Epithelial cell of esophagus (primary cell): ENCODE data around the gene RIOK3.

ENCODE experiments used
- DNase-seq: peaks from one replicate; pipeline ENCODE4 v3.0.0; 2010; ENCODE audit warnings: low read depth
- H3K4me3 ChIP-seq: 2 replicates; pipeline ENCODE4 v1.5.1; 2011; ENCODE audit warnings: mild to moderate bottlenecking, low read length, control low read depth
- TF ChIP-seq, protein P1 (sequence below): IDR thresholded peaks from 2 replicates; pipeline ENCODE4 v1.5.1; 2011; ENCODE audit warnings: low read depth, mild to moderate bottlenecking, low read length, control low read depth, inconsistent platforms; ENCODE audit not compliant: insufficient read depth; ENCODE audit errors: missing control alignments

The RIOK3 gene

DNA sequence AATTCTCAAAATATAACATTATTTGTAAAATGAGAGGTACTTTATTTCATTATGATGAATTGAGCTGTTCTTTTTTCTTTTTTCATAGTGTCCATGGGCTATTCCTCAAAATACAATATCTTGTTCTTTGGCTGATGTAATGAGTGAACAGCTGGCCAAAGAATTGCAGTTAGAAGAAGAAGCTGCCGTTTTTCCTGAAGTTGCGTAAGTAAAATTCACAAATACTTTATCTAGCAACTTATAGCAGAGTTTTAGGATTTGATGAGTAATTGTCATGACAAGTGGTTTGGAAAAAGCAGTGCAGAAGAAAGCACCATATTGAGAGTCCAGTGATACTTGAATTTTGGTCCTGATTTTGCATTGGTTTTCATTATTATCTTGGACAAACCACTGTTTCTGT, 9.8 kb downstream of the RIOK3 start:
- DNase-seq = no peak
- H3K4me3 ChIP-seq = no peak overlapping the region
- TF ChIP-seq, protein P1, sequence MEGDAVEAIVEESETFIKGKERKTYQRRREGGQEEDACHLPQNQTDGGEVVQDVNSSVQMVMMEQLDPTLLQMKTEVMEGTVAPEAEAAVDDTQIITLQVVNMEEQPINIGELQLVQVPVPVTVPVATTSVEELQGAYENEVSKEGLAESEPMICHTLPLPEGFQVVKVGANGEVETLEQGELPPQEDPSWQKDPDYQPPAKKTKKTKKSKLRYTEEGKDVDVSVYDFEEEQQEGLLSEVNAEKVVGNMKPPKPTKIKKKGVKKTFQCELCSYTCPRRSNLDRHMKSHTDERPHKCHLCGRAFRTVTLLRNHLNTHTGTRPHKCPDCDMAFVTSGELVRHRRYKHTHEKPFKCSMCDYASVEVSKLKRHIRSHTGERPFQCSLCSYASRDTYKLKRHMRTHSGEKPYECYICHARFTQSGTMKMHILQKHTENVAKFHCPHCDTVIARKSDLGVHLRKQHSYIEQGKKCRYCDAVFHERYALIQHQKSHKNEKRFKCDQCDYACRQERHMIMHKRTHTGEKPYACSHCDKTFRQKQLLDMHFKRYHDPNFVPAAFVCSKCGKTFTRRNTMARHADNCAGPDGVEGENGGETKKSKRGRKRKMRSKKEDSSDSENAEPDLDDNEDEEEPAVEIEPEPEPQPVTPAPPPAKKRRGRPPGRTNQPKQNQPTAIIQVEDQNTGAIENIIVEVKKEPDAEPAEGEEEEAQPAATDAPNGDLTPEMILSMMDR = no peak

DNA sequence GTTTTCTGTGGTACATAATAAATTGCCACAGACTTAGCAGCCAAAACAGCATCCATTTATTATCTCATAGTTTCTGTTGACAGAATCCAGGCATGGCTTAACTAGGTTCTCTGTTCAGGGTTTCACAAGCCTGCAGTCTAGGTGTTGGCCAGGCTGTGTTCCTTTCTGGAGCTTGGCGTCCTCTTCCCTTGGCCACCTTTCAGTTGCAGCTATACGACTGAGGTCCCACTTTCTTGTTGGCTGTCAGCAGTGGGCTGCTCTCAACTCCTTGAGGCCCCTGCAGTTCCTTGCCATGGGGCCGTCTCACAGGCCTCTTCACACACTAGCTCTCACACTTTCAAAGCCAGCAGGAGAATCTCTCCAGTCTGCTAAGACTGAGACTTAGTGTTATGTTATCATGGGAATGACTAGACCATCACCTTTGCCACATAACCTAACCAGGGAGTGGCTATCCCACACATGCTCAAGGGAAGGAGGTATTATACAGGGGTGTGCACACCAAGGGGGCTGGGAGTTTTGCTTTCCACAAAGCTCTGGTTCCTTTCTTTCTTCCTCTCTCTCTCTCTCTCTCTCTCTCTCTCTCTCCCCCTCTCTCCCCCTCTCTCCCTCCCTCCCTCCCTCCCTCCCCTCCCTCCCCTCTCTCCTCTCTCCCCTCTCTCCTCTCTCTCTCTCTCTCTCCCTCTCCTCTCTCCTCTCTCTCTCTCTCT, 15.8 kb downstream of the RIOK3 start:
- no peak overlapping the region for H3K4me3 ChIP-seq
- no peak for DNase-seq
- TF ChIP-seq, protein P1 = no peak

DNA sequence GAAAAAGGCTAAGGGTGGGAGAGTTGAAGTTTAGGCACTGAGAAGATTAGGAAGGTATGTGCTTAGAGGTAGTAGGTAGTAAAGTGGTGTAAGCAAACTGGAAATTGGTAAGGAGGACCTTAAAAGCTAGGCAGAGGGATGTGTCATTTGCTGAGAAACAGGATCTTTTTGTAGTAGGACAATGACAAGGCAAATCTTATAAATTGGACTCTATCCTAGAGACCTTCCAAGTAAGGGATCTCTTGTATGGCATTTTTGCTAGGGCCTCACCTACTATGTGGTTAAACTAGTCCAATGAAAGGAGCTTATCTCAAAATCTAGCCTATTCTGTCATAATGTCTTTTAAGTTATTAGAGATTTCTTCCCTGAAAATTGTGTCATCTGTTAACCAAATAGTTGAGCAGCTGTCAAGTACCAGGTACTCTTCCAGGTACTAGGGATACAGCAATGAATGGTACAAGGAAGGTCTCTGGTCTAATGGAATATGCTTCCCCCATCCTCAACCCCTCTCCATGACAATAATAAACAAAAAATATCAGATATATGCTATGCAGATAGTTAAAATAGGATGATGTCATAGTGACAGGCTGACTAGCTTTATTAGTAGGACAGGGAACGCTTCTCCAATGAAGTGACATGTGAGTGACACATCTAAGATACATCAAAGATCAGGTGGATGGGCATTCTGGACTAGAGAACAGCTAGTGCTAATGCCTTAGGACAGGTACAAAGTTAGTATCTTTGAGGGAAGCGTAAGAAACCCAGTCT, 17.7 kb downstream of the RIOK3 start:
- H3K4me3 ChIP-seq = no peak overlapping the region
- DNase-seq = no peak
- TF ChIP-seq, protein P1 = no peak

DNA sequence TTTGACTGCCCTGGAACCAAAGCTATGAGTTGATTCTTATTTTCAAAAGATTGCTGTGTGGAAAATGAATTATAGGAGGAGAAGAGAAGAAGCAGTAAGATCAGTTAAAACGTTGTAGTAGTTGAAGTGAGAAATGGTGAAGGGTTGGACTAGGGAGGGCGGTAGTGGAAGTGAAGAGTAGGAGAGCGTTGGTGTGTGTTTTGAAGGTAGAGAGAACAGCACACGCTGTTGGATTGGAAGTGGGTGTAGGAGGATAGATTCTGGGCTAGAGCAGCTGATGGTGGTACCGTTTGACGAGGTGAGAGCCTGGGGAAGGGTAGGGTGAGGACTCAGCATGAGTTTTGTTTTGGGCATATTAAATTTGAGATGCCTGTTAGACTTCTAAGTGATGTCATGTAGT, 18.4 kb downstream of the RIOK3 start:
- no peak for DNase-seq
- TF ChIP-seq, protein P1 = no peak
- H3K4me3 ChIP-seq = no peak overlapping the region

DNA sequence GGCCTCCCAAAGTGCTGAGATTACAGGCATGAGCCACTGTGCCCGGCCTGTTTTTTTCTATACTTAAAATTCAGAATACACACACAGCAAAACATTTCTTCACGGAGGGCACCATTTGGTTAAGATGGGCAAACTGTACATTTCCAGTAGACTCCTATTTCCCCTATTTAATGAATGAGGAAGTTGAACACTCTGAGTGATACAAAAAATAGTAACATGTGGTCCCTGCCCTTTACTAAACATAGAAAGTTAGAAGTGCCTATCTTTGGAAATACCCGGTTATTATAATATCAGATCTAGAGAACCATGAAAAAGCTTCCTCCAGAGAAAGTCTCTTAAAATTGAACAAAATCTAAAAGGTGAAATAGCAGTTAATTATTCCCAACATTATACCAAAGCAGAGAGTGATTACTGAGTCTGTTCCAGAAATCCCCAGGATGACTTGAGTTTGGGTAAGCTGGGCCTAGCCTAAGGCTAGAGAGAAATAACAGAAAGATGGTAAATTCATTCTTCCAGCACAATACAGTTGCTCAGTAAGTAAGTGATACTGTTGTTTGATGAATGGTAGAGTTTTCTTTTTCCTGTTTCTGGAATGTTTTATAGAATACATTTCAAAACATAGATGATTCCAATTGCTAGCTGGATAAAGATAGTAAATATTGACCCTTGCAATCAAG, 26.9 kb downstream of the RIOK3 start:
- TF ChIP-seq, protein P1 = no peak
- DNase-seq = no peak
- H3K4me3 ChIP-seq = no peak overlapping the region

DNA sequence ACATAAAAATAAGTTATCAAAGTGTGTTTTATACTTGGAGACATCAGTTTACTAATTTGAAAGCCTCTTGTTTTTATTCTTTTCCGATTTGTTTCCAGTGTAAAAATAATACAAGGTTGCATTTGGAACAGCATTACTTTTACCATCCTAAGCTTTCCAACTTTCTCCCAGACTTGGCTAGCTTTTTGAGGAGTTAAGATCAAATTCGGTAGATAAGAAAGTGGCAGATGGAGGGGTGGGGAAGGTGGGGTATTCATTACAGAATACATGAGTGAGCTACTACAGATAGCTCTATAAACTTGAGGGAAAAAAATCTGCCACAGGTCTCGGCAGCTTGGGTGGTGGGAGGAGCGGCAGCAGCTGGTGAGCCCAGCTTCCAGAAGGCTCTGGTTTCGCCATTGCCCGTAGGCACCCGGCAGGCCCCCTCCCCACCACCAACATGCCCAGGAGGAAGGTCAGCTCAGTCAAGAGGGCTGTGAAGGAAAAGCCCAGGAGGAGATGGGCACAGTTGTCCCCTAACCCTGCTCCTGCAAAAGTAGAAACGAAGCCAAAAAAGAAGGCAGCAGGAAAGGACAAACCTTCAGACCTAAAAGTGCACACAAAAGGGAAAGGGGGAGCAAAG, 31.6 kb downstream of the RIOK3 start:
- TF ChIP-seq, protein P1 = no peak
- DNase-seq = no peak
- H3K4me3 ChIP-seq = no peak overlapping the region
